Chondrocyte (in vitro differentiated cells): ENCODE data around the gene HIBADH. TPM values are rescaled to one million over a fixed set of nuclear protein-coding genes. Genes with fewer than 3 reads are reported as not detected.

Experiments
- DNase-seq: peaks from one replicate; pipeline ENCODE4 v3.0.0; 2021; ENCODE audit warnings: mixed read lengths, low spot score
- H3K27ac Mint-ChIP-seq: one replicate; pipeline ENCODE4 v1.8.0; 2021; ENCODE audit warnings: mild to moderate bottlenecking, moderate library complexity, mixed read lengths; ENCODE audit not compliant: unreplicated experiment
- H3K27me3 Mint-ChIP-seq: 2 replicates; pipeline ENCODE4 v1.8.0; 2021; ENCODE audit warnings: low read depth, mixed read lengths
- H3K36me3 Mint-ChIP-seq: 2 replicates; pipeline ENCODE4 v1.8.0; 2021; ENCODE audit warnings: low read depth, mixed read lengths
- H3K4me1 Mint-ChIP-seq: 2 replicates; pipeline ENCODE4 v1.8.0; 2021; ENCODE audit warnings: low read depth, mild to moderate bottlenecking, mixed read lengths
- H3K4me3 Mint-ChIP-seq: one replicate; pipeline ENCODE4 v1.8.0; 2021; ENCODE audit warnings: mild to moderate bottlenecking, moderate library complexity, mixed read lengths; ENCODE audit not compliant: unreplicated experiment
- H3K9me3 Mint-ChIP-seq: 2 replicates; pipeline ENCODE4 v1.8.0; 2021; ENCODE audit warnings: low read depth, mixed read lengths
- CTCF ChIP-seq: fragments of 200-600 bp; sonication (generic); IDR thresholded peaks from 2 replicates; pipeline ENCODE4 v1.5.0; 2021; ENCODE audit warnings: antibody characterized with exemption, mild to moderate bottlenecking, moderate library complexity
- total RNA-seq: library from RNA; stranded (reverse); gene quantifications from 3 replicates; pipeline ENCODE4 v1.2.1, GENCODE V29; 2021

Gene HIBADH
- total RNA-seq, 1 donor from 2014 or later: 20.6 TPM

- no peak overlapping the region for H3K27ac Mint-ChIP-seq
- DNase-seq: no peak
- no peak overlapping the region for H3K4me3 Mint-ChIP-seq
- TF ChIP-seq CTCF: no peak
- peaks cover 8% of the 10 kb centered on the region for H3K4me1 Mint-ChIP-seq
- no peaks in the 10 kb centered on the region for H3K9me3 Mint-ChIP-seq
- H3K27me3 Mint-ChIP-seq: no peaks in the 10 kb centered on the region
- H3K36me3 Mint-ChIP-seq: no peaks in the 10 kb centered on the region
These were observed 6.0 kb downstream of the HIBADH start for GRCh38 chr7:27656724-27657123.

DNA sequence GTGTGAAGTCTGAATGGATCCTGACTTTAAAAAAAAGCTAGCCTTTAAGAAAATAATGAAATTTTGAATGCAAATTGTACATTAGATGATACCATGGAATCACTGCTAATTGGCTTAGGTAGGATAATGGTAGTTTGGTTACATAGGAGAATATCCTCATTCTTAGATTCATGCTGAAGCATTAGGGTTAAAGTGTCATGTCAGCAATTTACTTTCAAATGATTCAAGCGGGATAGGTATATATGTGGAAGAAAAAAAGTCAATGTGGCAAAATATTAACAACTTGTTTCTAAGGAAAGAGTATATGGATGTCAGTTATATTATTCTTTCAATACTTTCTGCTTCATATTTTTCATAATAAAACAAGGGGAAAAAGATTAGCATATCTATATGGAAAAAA, 7.5 kb downstream of the HIBADH start:
- H3K4me3 Mint-ChIP-seq: no peak overlapping the region
- H3K36me3 Mint-ChIP-seq: no peaks in the 10 kb centered on the region
- peaks cover 11% of the 10 kb centered on the region for H3K4me1 Mint-ChIP-seq
- no peaks in the 10 kb centered on the region for H3K9me3 Mint-ChIP-seq
- H3K27ac Mint-ChIP-seq: no peak overlapping the region
- DNase-seq: no peak
- no peak for TF ChIP-seq CTCF
- no peaks in the 10 kb centered on the region for H3K27me3 Mint-ChIP-seq

DNA sequence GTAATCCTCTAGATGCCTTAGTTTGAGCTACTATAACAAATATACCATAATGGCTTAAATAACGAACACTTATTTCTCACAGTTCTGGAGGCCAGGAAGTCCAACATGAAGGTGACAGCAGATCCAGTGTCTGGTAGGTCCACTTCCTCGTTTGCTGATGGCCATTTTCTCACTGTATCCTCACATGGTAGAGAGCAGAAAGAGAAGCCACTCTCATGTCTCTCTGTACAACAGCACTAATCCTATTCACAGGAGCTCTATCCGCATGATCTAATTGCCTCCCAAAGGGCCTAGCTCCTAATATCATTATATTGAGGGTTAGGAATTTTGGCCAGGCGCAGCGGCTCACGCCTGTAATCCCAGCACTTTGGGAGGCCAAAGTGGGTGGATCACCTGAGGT, 10.2 kb downstream of the HIBADH start:
- peaks cover 12% of the 10 kb centered on the region for H3K4me1 Mint-ChIP-seq
- no peak for TF ChIP-seq CTCF
- no peak for DNase-seq
- no peaks in the 10 kb centered on the region for H3K9me3 Mint-ChIP-seq
- H3K36me3 Mint-ChIP-seq: peaks cover 5% of the 10 kb centered on the region
- no peaks in the 10 kb centered on the region for H3K27me3 Mint-ChIP-seq
- no peak overlapping the region for H3K4me3 Mint-ChIP-seq
- H3K27ac Mint-ChIP-seq: no peak overlapping the region

GRCh38 chr7:27651702-27652101, 11.0 kb downstream of the HIBADH start:
- DNase-seq: no peak
- no peaks in the 10 kb centered on the region for H3K27me3 Mint-ChIP-seq
- H3K36me3 Mint-ChIP-seq: peaks cover 6% of the 10 kb centered on the region
- no peak overlapping the region for H3K27ac Mint-ChIP-seq
- H3K4me3 Mint-ChIP-seq: no peak overlapping the region
- H3K4me1 Mint-ChIP-seq: peaks cover 17% of the 10 kb centered on the region
- no peak for TF ChIP-seq CTCF
- H3K9me3 Mint-ChIP-seq: no peaks in the 10 kb centered on the region

GRCh38 chr7:27650283-27650682, 12.4 kb downstream of the HIBADH start:
- no peak for TF ChIP-seq CTCF
- Mint-ChIP-seq H3K4me3 (no peak overlapping the region), H3K36me3 (peaks cover 6% of the 10 kb centered on the region), H3K27me3 (no peaks in the 10 kb centered on the region), H3K27ac (no peak overlapping the region), H3K4me1 (peaks cover 17% of the 10 kb centered on the region), H3K9me3 (no peaks in the 10 kb centered on the region)
- no peak for DNase-seq
